Liver (tissue), 9 donors: Measurements from ENCODE around the gene WDR46. TPM values are rescaled to one million over a fixed set of nuclear protein-coding genes. Genes with fewer than 3 reads are reported as not detected.

Experiments used
- DNase-seq: peaks from one replicate; pipeline ENCODE4 v3.0.0-alpha.2; 2017; ENCODE audit warnings: low spot score
- H3K27ac ChIP-seq, 2 donors: one replicate each; pipeline ENCODE4 v1.7.0; 2013; ENCODE audit warnings: inconsistent platforms in 2 of 2, low read length in 2 of 2, control low read depth in 1 of 2, low read depth in 1 of 2, mild to moderate bottlenecking in 1 of 2
- H3K27me3 ChIP-seq, 4 donors: one replicate each; pipeline versions ENCODE4 v1.6.1 to v1.7.0; 2013; ENCODE audit warnings: low read length in 3 of 4, inconsistent platforms in 1 of 4, mild to moderate bottlenecking in 1 of 4, moderate library complexity in 1 of 4; ENCODE audit not compliant: control insufficient read depth in 4 of 4, insufficient read depth in 4 of 4
- H3K36me3 ChIP-seq, 4 donors: one replicate each; pipeline versions ENCODE4 v1.6.1 to v1.7.0; 2013; ENCODE audit warnings: low read length in 3 of 4, mild to moderate bottlenecking in 3 of 4, low read depth in 1 of 4, moderate library complexity in 1 of 4; ENCODE audit not compliant: control insufficient read depth in 4 of 4, insufficient read depth in 3 of 4
- H3K4me1 ChIP-seq, 4 donors: one replicate each; pipeline versions ENCODE4 v1.6.1 to v1.7.0; 2013; ENCODE audit warnings: low read length in 3 of 4, mild to moderate bottlenecking in 3 of 4, moderate library complexity in 1 of 4; ENCODE audit not compliant: control insufficient read depth in 4 of 4, insufficient read depth in 4 of 4
- H3K4me3 ChIP-seq, 3 donors: one replicate each; pipeline versions ENCODE4 v1.6.1 to v1.7.0; 2013; ENCODE audit warnings: low read length in 3 of 3, control low read depth in 1 of 3, low read depth in 1 of 3, mild to moderate bottlenecking in 1 of 3
- H3K9ac ChIP-seq, 2 donors: one replicate each; pipeline ENCODE4 v1.7.0; 2013; ENCODE audit warnings: low read length in 2 of 2, mild to moderate bottlenecking in 2 of 2, moderate library complexity in 2 of 2, control low read depth in 1 of 2, low read depth in 1 of 2
- H3K9me3 ChIP-seq, 4 donors: one replicate each; pipeline versions ENCODE4 v1.6.1 to v1.7.0; 2013; ENCODE audit warnings: low read length in 3 of 4; ENCODE audit not compliant: control insufficient read depth in 4 of 4
- CTCF ChIP-seq: fragments of 150-350 bp; IDR thresholded peaks from 2 replicates; pipeline ENCODE4 v1.5.1; 2017; ENCODE audit warnings: improper control_type of control experiment, low read depth, low read length; ENCODE audit not compliant: missing input control
- EGR1 ChIP-seq, 2 donors: IDR thresholded peaks; 2 replicates each; pipeline ENCODE4 v1.6.1; 2016 to 2018; ENCODE audit warnings: antibody characterized with exemption in 2 of 2, low read depth in 2 of 2
- FOXA2 ChIP-seq: IDR thresholded peaks from 2 replicates; pipeline ENCODE4 v1.6.1; 2016; ENCODE audit warnings: antibody characterized with exemption
- GABPA ChIP-seq, 2 donors: IDR thresholded peaks in 1 of 2; conservative IDR thresholded peaks in 1 of 2; 2 replicates each; pipeline ENCODE4 v1.6.1; 2016; ENCODE audit warnings: antibody characterized with exemption in 2 of 2, mild to moderate bottlenecking in 1 of 2, moderate library complexity in 1 of 2
- HNF4A ChIP-seq, 2 donors: conservative IDR thresholded peaks; 2 replicates each; pipeline ENCODE4 v1.6.1; 2016; ENCODE audit warnings: antibody characterized with exemption in 2 of 2, mild to moderate bottlenecking in 2 of 2
- HNF4G ChIP-seq: IDR thresholded peaks from 2 replicates; pipeline ENCODE4 v1.6.1; 2016; ENCODE audit warnings: antibody characterized with exemption
- JUND ChIP-seq, 2 donors: IDR thresholded peaks; 2 replicates each; pipeline ENCODE4 v1.6.1; 2016; ENCODE audit warnings: antibody characterized with exemption in 2 of 2
- REST ChIP-seq: IDR thresholded peaks from 2 replicates; pipeline ENCODE4 v1.6.1; 2016; ENCODE audit warnings: antibody characterized with exemption, mild to moderate bottlenecking
- RXRA ChIP-seq, 2 donors: IDR thresholded peaks; 2 replicates each; pipeline ENCODE4 v1.6.1; 2017 to 2018; ENCODE audit warnings: antibody characterized with exemption in 2 of 2, mild to moderate bottlenecking in 1 of 2
- SP1 ChIP-seq: IDR thresholded peaks from 2 replicates; pipeline ENCODE4 v1.6.1; 2018; ENCODE audit warnings: antibody characterized with exemption, mild to moderate bottlenecking
- TAF1 ChIP-seq: conservative IDR thresholded peaks from 2 replicates; pipeline ENCODE4 v1.6.1; 2016; ENCODE audit warnings: antibody characterized with exemption, mild to moderate bottlenecking
- WGBS: extraction: QIAGEN DNeasy Blood & Tissue Kit; methylation state at CpG from one replicate; pipeline ENCODE4 v1.1.7; 2013; 5-methylcytosine and 5-hydroxymethylcytosine counted together
- polyA plus RNA-seq, 2 donors: library from polyadenylated mRNA; stranded (reverse) in 1 of 2; unstranded in 1 of 2; fragments of 200-250 nt in 1 of 2; fragments of >200 nt in 1 of 2; fragmentation: Nextera tagmentation in 1 of 2; extraction: Ambion mirVana in 1 of 2; gene quantifications; one replicate each; pipeline versions ENCODE4 v1.2.1 to v1.2.3, GENCODE V29; 2013 to 2015
- total RNA-seq, 2 donors: library from RNA; depleted of rRNA; stranded (reverse); fragments of >200 nt; gene quantifications; one replicate each; pipeline ENCODE4 v1.2.3, GENCODE V29; 2014
- TF ChIP-seq, protein P1 (sequence below): IDR thresholded peaks from 2 replicates; pipeline ENCODE4 v1.6.1; 2016; ENCODE audit warnings: antibody characterized with exemption
- donor health status: healthy.
- donor health status: healthy.
- donor health status: healthy.
- donor health status: healthy.
- donor health status: healthy.

WDR46 gene
- total and polyA plus RNA-seq, 4 donors: 17.9 to 30.2 (median 25.7) TPM

- H3K27ac ChIP-seq: no peak overlapping the region
- no peaks in the 10 kb centered on the region for H3K36me3 ChIP-seq
- H3K9me3 ChIP-seq: no peaks in the 10 kb centered on the region
- DNase-seq: no peak
- H3K27me3 ChIP-seq: no peaks in the 10 kb centered on the region
- H3K4me1 ChIP-seq: no peaks in the 10 kb centered on the region
- TF ChIP-seq HNF4A (conservative IDR thresholded peaks at IDR 0.05) (no peak), REST (no peak), HNF4G (no peak), EGR1 (IDR thresholded peaks at IDR 0.05; ENCODE audit: low read depth in 2 of 2) (no peak), RXRA (IDR thresholded peaks at IDR 0.05) (no peak), FOXA2 (no peak)
- TF ChIP-seq, protein P1, sequence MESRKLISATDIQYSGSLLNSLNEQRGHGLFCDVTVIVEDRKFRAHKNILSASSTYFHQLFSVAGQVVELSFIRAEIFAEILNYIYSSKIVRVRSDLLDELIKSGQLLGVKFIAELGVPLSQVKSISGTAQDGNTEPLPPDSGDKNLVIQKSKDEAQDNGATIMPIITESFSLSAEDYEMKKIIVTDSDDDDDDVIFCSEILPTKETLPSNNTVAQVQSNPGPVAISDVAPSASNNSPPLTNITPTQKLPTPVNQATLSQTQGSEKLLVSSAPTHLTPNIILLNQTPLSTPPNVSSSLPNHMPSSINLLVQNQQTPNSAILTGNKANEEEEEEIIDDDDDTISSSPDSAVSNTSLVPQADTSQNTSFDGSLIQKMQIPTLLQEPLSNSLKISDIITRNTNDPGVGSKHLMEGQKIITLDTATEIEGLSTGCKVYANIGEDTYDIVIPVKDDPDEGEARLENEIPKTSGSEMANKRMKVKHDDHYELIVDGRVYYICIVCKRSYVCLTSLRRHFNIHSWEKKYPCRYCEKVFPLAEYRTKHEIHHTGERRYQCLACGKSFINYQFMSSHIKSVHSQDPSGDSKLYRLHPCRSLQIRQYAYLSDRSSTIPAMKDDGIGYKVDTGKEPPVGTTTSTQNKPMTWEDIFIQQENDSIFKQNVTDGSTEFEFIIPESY: no peak
- no peak overlapping the region for H3K9ac ChIP-seq
- H3K4me3 ChIP-seq: no peak overlapping the region
- 90% methylated on average over 3 of the region's 3 CpGs for WGBS
Observed at GRCh38 chr6:33336495-33336894, 47.5 kb upstream of the WDR46 start.

DNA sequence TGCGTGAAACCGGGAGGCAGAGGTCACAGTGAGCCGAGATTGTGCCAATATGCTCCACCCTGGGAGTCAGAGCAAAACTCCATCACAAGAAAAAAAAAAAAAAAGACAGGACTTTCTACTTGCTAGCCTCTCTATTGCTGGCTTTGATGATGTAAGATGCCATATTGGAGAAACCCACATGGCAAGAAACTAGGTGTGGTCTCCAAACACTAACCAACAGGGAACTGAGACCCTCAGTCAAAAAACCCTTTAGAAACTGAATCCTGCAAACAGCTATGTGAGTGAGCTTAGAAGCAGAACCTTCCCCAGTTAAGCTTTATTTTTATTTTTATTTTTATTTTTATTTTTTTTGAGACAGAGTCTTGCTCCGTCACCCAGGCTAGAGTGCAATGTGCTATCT lies 46.9 kb upstream of the WDR46 start:
- Histone ChIP-seq H3K27ac (no peak overlapping the region), H3K4me3 (no peak overlapping the region), H3K27me3 (no peaks in the 10 kb centered on the region), H3K4me1 (no peaks in the 10 kb centered on the region), H3K9me3 (no peaks in the 10 kb centered on the region), H3K9ac (no peak overlapping the region), H3K36me3 (no peaks in the 10 kb centered on the region)
- DNase-seq: no peak
- WGBS: 69% methylated on average over 4 of the region's 4 CpGs
- TF ChIP-seq FOXA2 (no peak), GABPA (IDR thresholded peaks at IDR 0.05 in 1 of 2, conservative IDR thresholded peaks at IDR 0.05 in 1 of 2) (no peak), SP1 (no peak), RXRA (IDR thresholded peaks at IDR 0.05) (no peak), CTCF (no peak), HNF4A (conservative IDR thresholded peaks at IDR 0.05) (no peak), HNF4G (no peak), REST (no peak), EGR1 (IDR thresholded peaks at IDR 0.05; ENCODE audit: low read depth in 2 of 2) (no peak), TAF1 (no peak), JUND (IDR thresholded peaks at IDR 0.05) (no peak)
- TF ChIP-seq, protein P1: no peak
